Thyroid gland (tissue), 4 donors: ENCODE measurements around the gene SELENOP.

ENCODE experiments used
- POLR2A ChIP-seq, 2 donors: fragments of 450-650 bp; IDR thresholded peaks; one replicate each; pipeline ENCODE4 v1.6.1; 2017; ENCODE audit warnings: antibody characterized with exemption in 2 of 2, mild to moderate bottlenecking in 2 of 2, moderate library complexity in 1 of 2
- TF ChIP-seq, protein P1 (sequence below), 6 experiments: fragments of 200-600 bp in 3 of 6; fragments of 450-650 bp in 3 of 6; sonication (generic) in 3 of 6; IDR thresholded peaks; one replicate each; pipeline ENCODE4 v1.5.1; 2016 to 2019; ENCODE audit warnings: antibody characterized with exemption in 6 of 6, mild to moderate bottlenecking in 2 of 6, inconsistent platforms in 1 of 6, moderate library complexity in 1 of 6

GRCh38 chr5:42779083-42779482, 32.6 kb downstream of the SELENOP start:
- TF ChIP-seq, protein P1, sequence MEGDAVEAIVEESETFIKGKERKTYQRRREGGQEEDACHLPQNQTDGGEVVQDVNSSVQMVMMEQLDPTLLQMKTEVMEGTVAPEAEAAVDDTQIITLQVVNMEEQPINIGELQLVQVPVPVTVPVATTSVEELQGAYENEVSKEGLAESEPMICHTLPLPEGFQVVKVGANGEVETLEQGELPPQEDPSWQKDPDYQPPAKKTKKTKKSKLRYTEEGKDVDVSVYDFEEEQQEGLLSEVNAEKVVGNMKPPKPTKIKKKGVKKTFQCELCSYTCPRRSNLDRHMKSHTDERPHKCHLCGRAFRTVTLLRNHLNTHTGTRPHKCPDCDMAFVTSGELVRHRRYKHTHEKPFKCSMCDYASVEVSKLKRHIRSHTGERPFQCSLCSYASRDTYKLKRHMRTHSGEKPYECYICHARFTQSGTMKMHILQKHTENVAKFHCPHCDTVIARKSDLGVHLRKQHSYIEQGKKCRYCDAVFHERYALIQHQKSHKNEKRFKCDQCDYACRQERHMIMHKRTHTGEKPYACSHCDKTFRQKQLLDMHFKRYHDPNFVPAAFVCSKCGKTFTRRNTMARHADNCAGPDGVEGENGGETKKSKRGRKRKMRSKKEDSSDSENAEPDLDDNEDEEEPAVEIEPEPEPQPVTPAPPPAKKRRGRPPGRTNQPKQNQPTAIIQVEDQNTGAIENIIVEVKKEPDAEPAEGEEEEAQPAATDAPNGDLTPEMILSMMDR (IDR thresholded peaks at IDR 0.05): no peak
- TF ChIP-seq POLR2A (IDR thresholded peaks at IDR 0.05): no peak
